Measurements from ENCODE around the gene DPCD.

DPCD gene

GRCh38 chr10:101587725-101588653 is at the start of gene DPCD, which contains the start of gene POLL:
TSS of gene DPCD (plus strand) at chr10:101588321. CDS start at chr10:101588337, 16 bp downstream.
TSS of gene POLL (minus strand) at chr10:101588257. CDS start at chr10:101587360, 897 bp downstream.
- DNase-seq (peak; percentile 96), ATAC-seq (peak; percentile 98)
- Mint-ChIP-seq H3K4me3 (peak within 1 kb of the TSS; percentile 91), H3K4me1 (peaks cover 19% of the 10 kb centered on the region), H3K27me3 (no peaks in the 10 kb centered on the region), H3K36me3 (ENCODE audit: low read depth) (peaks cover 6% of the 10 kb centered on the region), H3K27ac (peak within 1 kb of the TSS; percentile 65), H3K9me3 (no peaks in the 10 kb centered on the region)

GRCh38 chr10:101538446-101538845 is 49.7 kb upstream of the DPCD start:
- no peaks in the 10 kb centered on the region for H3K4me1 Mint-ChIP-seq
- H3K36me3 Mint-ChIP-seq (ENCODE audit: low read depth), result peaks cover 7% of the 10 kb centered on the region
- no peaks in the 10 kb centered on the region for H3K9me3 Mint-ChIP-seq
- no peak for ATAC-seq
- no peak overlapping the region for H3K4me3 Mint-ChIP-seq
- H3K27me3 Mint-ChIP-seq, result no peaks in the 10 kb centered on the region
- H3K27ac Mint-ChIP-seq, result no peak overlapping the region
- no peak for DNase-seq

GRCh38 chr10:101545898-101546297 is 42.2 kb upstream of the DPCD start:
- Mint-ChIP-seq H3K9me3 (no peaks in the 10 kb centered on the region), H3K4me3 (no peak overlapping the region), H3K27me3 (no peaks in the 10 kb centered on the region), H3K4me1 (no peaks in the 10 kb centered on the region), H3K27ac (no peak overlapping the region), H3K36me3 (ENCODE audit: low read depth) (peaks cover 1% of the 10 kb centered on the region)
- DNase-seq, result no peak
- no peak for ATAC-seq

GRCh38 chr10:101550965-101551364 is 37.2 kb upstream of the DPCD start:
- Mint-ChIP-seq H3K36me3 (ENCODE audit: low read depth) (peaks cover 3% of the 10 kb centered on the region), H3K4me3 (no peak overlapping the region), H3K9me3 (no peaks in the 10 kb centered on the region), H3K27me3 (no peaks in the 10 kb centered on the region), H3K27ac (peak overlapping the region; percentile 5), H3K4me1 (no peaks in the 10 kb centered on the region)
- DNase-seq (no peak), ATAC-seq (peak; percentile 68)

GRCh38 chr10:101552442-101552841 is 35.7 kb upstream of the DPCD start:
- Mint-ChIP-seq H3K27me3 (no peaks in the 10 kb centered on the region), H3K4me1 (no peaks in the 10 kb centered on the region), H3K4me3 (no peak overlapping the region), H3K27ac (no peak overlapping the region), H3K36me3 (ENCODE audit: low read depth) (peaks cover 3% of the 10 kb centered on the region), H3K9me3 (no peaks in the 10 kb centered on the region)
- ATAC-seq (no peak), DNase-seq (no peak)

GRCh38 chr10:101557541-101557940 is 30.6 kb upstream of the DPCD start:
- ATAC-seq (no peak), DNase-seq (no peak)
- H3K27me3 Mint-ChIP-seq, result no peaks in the 10 kb centered on the region
- peaks cover 1% of the 10 kb centered on the region for H3K36me3 Mint-ChIP-seq (ENCODE audit: low read depth)
- H3K9me3 Mint-ChIP-seq, result no peaks in the 10 kb centered on the region
- H3K4me3 Mint-ChIP-seq, result no peak overlapping the region
- no peak overlapping the region for H3K27ac Mint-ChIP-seq
- peaks cover 6% of the 10 kb centered on the region for H3K4me1 Mint-ChIP-seq

GRCh38 chr10:101558204-101558603 is 29.9 kb upstream of the DPCD start:
- Mint-ChIP-seq H3K9me3 (no peaks in the 10 kb centered on the region), H3K27ac (no peak overlapping the region), H3K27me3 (no peaks in the 10 kb centered on the region), H3K4me3 (no peak overlapping the region), H3K36me3 (ENCODE audit: low read depth) (no peaks in the 10 kb centered on the region), H3K4me1 (peaks cover 6% of the 10 kb centered on the region)
- DNase-seq (no peak), ATAC-seq (no peak)

- no peak for ATAC-seq
- H3K27me3 Mint-ChIP-seq, result peaks cover 2% of the 10 kb centered on the region
- DNase-seq, result no peak
These were observed 29.2 kb upstream of the DPCD start for GRCh38 chr10:101558671-101559595.

GRCh38 chr10:101559596-101560297 is 28.4 kb upstream of the DPCD start:
- Mint-ChIP-seq H3K4me3 (no peak overlapping the region), H3K9me3 (no peaks in the 10 kb centered on the region), H3K4me1 (peaks cover 6% of the 10 kb centered on the region), H3K27me3 (peaks cover 6% of the 10 kb centered on the region), H3K27ac (no peak overlapping the region), H3K36me3 (ENCODE audit: low read depth) (no peaks in the 10 kb centered on the region)
- no peak for ATAC-seq
- DNase-seq, result no peak

More at GRCh38 chr10:101558671-101559595, 29.2 kb upstream of the DPCD start:
- no peaks in the 10 kb centered on the region for H3K36me3 Mint-ChIP-seq (ENCODE audit: low read depth)
- H3K4me1 Mint-ChIP-seq, result peaks cover 6% of the 10 kb centered on the region
- H3K4me3 Mint-ChIP-seq, result no peak overlapping the region
- H3K27ac Mint-ChIP-seq, result no peak overlapping the region
- H3K9me3 Mint-ChIP-seq, result no peaks in the 10 kb centered on the region

- Mint-ChIP-seq H3K4me1 (peaks cover 6% of the 10 kb centered on the region), H3K36me3 (ENCODE audit: low read depth) (no peaks in the 10 kb centered on the region), H3K27me3 (peaks cover 12% of the 10 kb centered on the region), H3K4me3 (no peak overlapping the region), H3K27ac (no peak overlapping the region), H3K9me3 (no peaks in the 10 kb centered on the region)
- no peak for ATAC-seq
- DNase-seq, result no peak
These were observed 27.6 kb upstream of the DPCD start for GRCh38 chr10:101560298-101561067.

- Mint-ChIP-seq H3K27me3 (peaks cover 20% of the 10 kb centered on the region), H3K4me1 (peaks cover 8% of the 10 kb centered on the region), H3K9me3 (no peaks in the 10 kb centered on the region), H3K36me3 (ENCODE audit: low read depth) (no peaks in the 10 kb centered on the region), H3K27ac (no peak overlapping the region), H3K4me3 (no peak overlapping the region)
- DNase-seq (no peak), ATAC-seq (no peak)
These were observed 26.8 kb upstream of the DPCD start for GRCh38 chr10:101561068-101561915.

- no peak overlapping the region for H3K4me3 Mint-ChIP-seq
- DNase-seq (no peak), ATAC-seq (no peak)
- H3K27me3 Mint-ChIP-seq, result peaks cover 27% of the 10 kb centered on the region
- no peaks in the 10 kb centered on the region for H3K36me3 Mint-ChIP-seq (ENCODE audit: low read depth)
- H3K27ac Mint-ChIP-seq, result no peak overlapping the region
- H3K4me1 Mint-ChIP-seq, result peaks cover 15% of the 10 kb centered on the region
- H3K9me3 Mint-ChIP-seq, result no peaks in the 10 kb centered on the region
These were observed 25.9 kb upstream of the DPCD start for GRCh38 chr10:101562231-101562630.

- ATAC-seq (no peak), DNase-seq (no peak)
- H3K9me3 Mint-ChIP-seq, result no peaks in the 10 kb centered on the region
- H3K27ac Mint-ChIP-seq, result no peak overlapping the region
- peaks cover 34% of the 10 kb centered on the region for H3K27me3 Mint-ChIP-seq
- H3K4me1 Mint-ChIP-seq, result peaks cover 14% of the 10 kb centered on the region
- H3K36me3 Mint-ChIP-seq (ENCODE audit: low read depth), result no peaks in the 10 kb centered on the region
- H3K4me3 Mint-ChIP-seq, result no peak overlapping the region
These were observed 25.1 kb upstream of the DPCD start for GRCh38 chr10:101563007-101563406.

All from activated naive CD8-positive, alpha-beta T cell treated with anti-CD3 and anti-CD28 coated beads, Interleukin-2, amount 50 U/mL, for 24 hours (primary cell).